H9 (cell line): ENCODE data around the gene EPB41L4A. TPM values are rescaled to one million over a fixed set of nuclear protein-coding genes. Genes with fewer than 3 reads are reported as not detected.

ENCODE experiments used
- DNase-seq: peaks from one replicate; pipeline ENCODE4 v3.0.0-alpha.2; 2017
- H2AFZ ChIP-seq: one replicate; pipeline ENCODE4 v1.6.1; 2013; ENCODE audit warnings: mild to moderate bottlenecking, low read length, control low read depth, moderate library complexity
- H2AK5ac ChIP-seq: 2 replicates; pipeline ENCODE4 v1.6.1; 2013; ENCODE audit warnings: low read length, control low read depth, mixed read lengths; ENCODE audit not compliant: insufficient read length
- H2BK120ac ChIP-seq: one replicate; pipeline ENCODE4 v1.6.1; 2013; ENCODE audit warnings: low read depth, mild to moderate bottlenecking, low read length, control low read depth, inconsistent platforms; ENCODE audit not compliant: poor library complexity, severe bottlenecking
- H2BK12ac ChIP-seq: 2 replicates; pipeline ENCODE4 v1.6.1; 2013; ENCODE audit warnings: low read length, control low read depth, mixed read lengths, low read depth; ENCODE audit not compliant: insufficient read length
- H2BK15ac ChIP-seq: 2 replicates; pipeline ENCODE4 v1.6.1; 2013; ENCODE audit warnings: low read depth, low read length, control low read depth
- H2BK20ac ChIP-seq: one replicate; pipeline ENCODE4 v1.6.1; 2013; ENCODE audit warnings: low read depth, mild to moderate bottlenecking, low read length, control low read depth, inconsistent platforms; ENCODE audit not compliant: poor library complexity, severe bottlenecking
- H2BK5ac ChIP-seq: 2 replicates; pipeline ENCODE4 v1.6.1; 2013; ENCODE audit warnings: low read length, control low read depth, mixed read lengths; ENCODE audit not compliant: insufficient read length
- H3K14ac ChIP-seq: 2 replicates; pipeline ENCODE4 v1.6.1; 2013; ENCODE audit warnings: low read length, control low read depth; ENCODE audit not compliant: insufficient read depth
- H3K18ac ChIP-seq: 2 replicates; pipeline ENCODE4 v1.6.1; 2013; ENCODE audit warnings: low read depth, mild to moderate bottlenecking, mixed read lengths, low read length, control low read depth; ENCODE audit not compliant: insufficient read length
- H3K23ac ChIP-seq: 2 replicates; pipeline ENCODE4 v1.6.1; 2013; ENCODE audit warnings: low read length, control low read depth, mixed read lengths, low read depth; ENCODE audit not compliant: insufficient read length
- H3K23me2 ChIP-seq: 2 replicates; pipeline ENCODE4 v1.6.1; 2013; ENCODE audit warnings: low read depth, mild to moderate bottlenecking, mixed read lengths, low read length, control low read depth; ENCODE audit not compliant: insufficient read length, poor library complexity, severe bottlenecking
- H3K27ac ChIP-seq: 2 replicates; pipeline ENCODE4 v1.5.1; 2013; ENCODE audit warnings: low read length, control low read depth, mixed read lengths, low read depth; ENCODE audit not compliant: insufficient read length
- H3K27me3 ChIP-seq: 2 replicates; pipeline ENCODE4 v1.6.1; 2013; ENCODE audit warnings: low read length, control low read depth, inconsistent platforms; ENCODE audit not compliant: insufficient read depth
- H3K4ac ChIP-seq: 2 replicates; pipeline ENCODE4 v1.6.1; 2013; ENCODE audit warnings: low read depth, mild to moderate bottlenecking, control low read depth, inconsistent platforms, low read length, moderate library complexity
- H3K4me1 ChIP-seq: 2 replicates; pipeline ENCODE4 v1.6.1; 2013; ENCODE audit warnings: low read length, control low read depth, inconsistent platforms; ENCODE audit not compliant: insufficient read depth
- H3K4me2 ChIP-seq: 2 replicates; pipeline ENCODE4 v1.6.1; 2013; ENCODE audit warnings: low read length, control low read depth, mixed read lengths; ENCODE audit not compliant: insufficient read length, insufficient read depth
- H3K56ac ChIP-seq: 2 replicates; pipeline ENCODE4 v1.6.1; 2013; ENCODE audit warnings: low read depth, mild to moderate bottlenecking, mixed read lengths, low read length, control low read depth; ENCODE audit not compliant: insufficient read length
- H3K79me1 ChIP-seq: 2 replicates; pipeline ENCODE4 v1.6.1; 2013; ENCODE audit warnings: low read depth, mild to moderate bottlenecking, moderate library complexity, low read length, control low read depth, inconsistent platforms; ENCODE audit not compliant: insufficient read depth, poor library complexity, severe bottlenecking
- H3K79me2 ChIP-seq: 2 replicates; pipeline ENCODE4 v1.6.1; 2013; ENCODE audit warnings: low read length, control low read depth, inconsistent platforms; ENCODE audit not compliant: insufficient read depth
- H3K9ac ChIP-seq: 2 replicates; pipeline ENCODE4 v1.6.1; 2013; ENCODE audit warnings: low read length, control low read depth, mixed read lengths; ENCODE audit not compliant: insufficient read length; ENCODE audit errors: extremely low read depth
- H3K9me3 ChIP-seq: one replicate; pipeline ENCODE4 v1.6.1; 2013; ENCODE audit warnings: low read depth, low read length, inconsistent platforms; ENCODE audit not compliant: control insufficient read depth
- H3T11ph ChIP-seq: one replicate; pipeline ENCODE4 v1.6.1; 2013; ENCODE audit warnings: mild to moderate bottlenecking, low read length, control low read depth, inconsistent platforms
- H4K20me1 ChIP-seq: one replicate; pipeline ENCODE4 v1.6.1; 2013; ENCODE audit not compliant: control insufficient read depth, insufficient read length, insufficient read depth
- H4K5ac ChIP-seq: 2 replicates; pipeline ENCODE4 v1.6.1; 2013; ENCODE audit warnings: low read depth, mild to moderate bottlenecking, mixed read lengths, low read length, control low read depth; ENCODE audit not compliant: insufficient read length
- H4K8ac ChIP-seq: replicated peaks from 2 replicates; pipeline ENCODE4 v1.6.1; 2013; ENCODE audit warnings: low read length, control low read depth, mixed read lengths, low read depth; ENCODE audit not compliant: insufficient read length
- H4K91ac ChIP-seq: 2 replicates; pipeline ENCODE4 v1.6.1; 2013; ENCODE audit warnings: low read depth, mild to moderate bottlenecking, moderate library complexity, mixed read lengths, low read length, control low read depth; ENCODE audit not compliant: insufficient read length
- H3K27ac Mint-ChIP-seq, 3 experiments: 2 replicates in 2 of 3; 3 replicates in 1 of 3; pipeline ENCODE4 v1.8.0; 2020 to 2021; ENCODE audit warnings: mixed read lengths in 3 of 3, mild to moderate bottlenecking in 1 of 3, moderate library complexity in 1 of 3
- H3K27me3 Mint-ChIP-seq: 2 replicates; pipeline ENCODE4 v1.8.0; 2021; ENCODE audit warnings: low read depth, mild to moderate bottlenecking, moderate library complexity, mixed read lengths
- H3K36me3 Mint-ChIP-seq, 3 experiments: 2 replicates in 2 of 3; 3 replicates in 1 of 3; pipeline ENCODE4 v1.8.0; 2020 to 2021; ENCODE audit warnings: low read depth in 3 of 3, mixed read lengths in 3 of 3; ENCODE audit not compliant: insufficient read depth in 1 of 3
- H3K4me1 Mint-ChIP-seq, 2 experiments: 2 replicates each; pipeline ENCODE4 v1.8.0; 2020; ENCODE audit warnings: mixed read lengths in 2 of 2
- H3K4me3 Mint-ChIP-seq, 2 experiments: 2 replicates in 1 of 2; 3 replicates in 1 of 2; pipeline ENCODE4 v1.8.0; 2020 to 2021; ENCODE audit warnings: mild to moderate bottlenecking in 2 of 2, mixed read lengths in 2 of 2, moderate library complexity in 1 of 2
- H3K9me3 Mint-ChIP-seq, 2 experiments: 2 replicates in 1 of 2; 3 replicates in 1 of 2; pipeline ENCODE4 v1.8.0; 2020; ENCODE audit warnings: mild to moderate bottlenecking in 2 of 2, mixed read lengths in 2 of 2, moderate library complexity in 1 of 2
- WGBS: extraction: QIAGEN DNeasy Blood & Tissue Kit; methylation state at CpG from one replicate; pipeline ENCODE4 v1.1.7; 2013; ENCODE audit warnings: missing lambda C conversion rate, low lambda C conversion rate, mixed read lengths; ENCODE audit not compliant: insufficient read length; ENCODE audit errors: extremely low coverage; 5-methylcytosine and 5-hydroxymethylcytosine counted together
- total RNA-seq: library from RNA; stranded (reverse); gene quantifications from 2 replicates; pipeline ENCODE4 v1.2.1, GENCODE V29; 2021
- TF ChIP-seq, protein P1 (sequence below): fragments of 200-600 bp; sonication (generic); conservative IDR thresholded peaks from 3 replicates; pipeline ENCODE4 v1.8.0; 2021; ENCODE audit warnings: antibody characterized with exemption, mild to moderate bottlenecking

Gene EPB41L4A
- total RNA-seq, 1 experiment from 2014 or later, result 4.9 TPM

DNA sequence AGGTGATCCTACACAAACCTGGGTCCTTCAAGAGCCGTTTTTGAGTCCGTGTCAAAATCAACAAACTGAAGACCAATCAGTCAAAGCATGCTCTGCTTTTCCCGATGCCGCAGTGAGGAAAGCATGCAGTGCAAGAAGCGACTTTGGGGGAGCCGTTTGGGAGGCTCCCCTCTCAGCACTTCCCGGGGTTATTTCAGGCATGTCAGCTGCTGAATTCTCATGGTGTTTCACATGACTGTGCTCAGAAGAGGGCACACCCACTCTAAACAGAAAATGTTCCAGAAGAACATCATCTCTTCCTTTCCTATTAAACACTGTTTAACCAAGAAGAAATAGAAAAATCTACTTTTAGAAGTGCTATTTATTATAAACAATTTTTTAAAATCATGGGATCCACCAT lies 125.5 kb downstream of the EPB41L4A start:
- TF ChIP-seq, protein P1, sequence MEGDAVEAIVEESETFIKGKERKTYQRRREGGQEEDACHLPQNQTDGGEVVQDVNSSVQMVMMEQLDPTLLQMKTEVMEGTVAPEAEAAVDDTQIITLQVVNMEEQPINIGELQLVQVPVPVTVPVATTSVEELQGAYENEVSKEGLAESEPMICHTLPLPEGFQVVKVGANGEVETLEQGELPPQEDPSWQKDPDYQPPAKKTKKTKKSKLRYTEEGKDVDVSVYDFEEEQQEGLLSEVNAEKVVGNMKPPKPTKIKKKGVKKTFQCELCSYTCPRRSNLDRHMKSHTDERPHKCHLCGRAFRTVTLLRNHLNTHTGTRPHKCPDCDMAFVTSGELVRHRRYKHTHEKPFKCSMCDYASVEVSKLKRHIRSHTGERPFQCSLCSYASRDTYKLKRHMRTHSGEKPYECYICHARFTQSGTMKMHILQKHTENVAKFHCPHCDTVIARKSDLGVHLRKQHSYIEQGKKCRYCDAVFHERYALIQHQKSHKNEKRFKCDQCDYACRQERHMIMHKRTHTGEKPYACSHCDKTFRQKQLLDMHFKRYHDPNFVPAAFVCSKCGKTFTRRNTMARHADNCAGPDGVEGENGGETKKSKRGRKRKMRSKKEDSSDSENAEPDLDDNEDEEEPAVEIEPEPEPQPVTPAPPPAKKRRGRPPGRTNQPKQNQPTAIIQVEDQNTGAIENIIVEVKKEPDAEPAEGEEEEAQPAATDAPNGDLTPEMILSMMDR, result no peak
- Histone ChIP-seq H4K20me1 (no peaks in the 10 kb centered on the region), H3K14ac (no peak overlapping the region), H3K9me3 (no peaks in the 10 kb centered on the region), H3K27me3 (no peaks in the 10 kb centered on the region), H3K23ac (no peak overlapping the region), H4K5ac (no peak overlapping the region), H2BK5ac (no peak overlapping the region), H2AK5ac (no peak overlapping the region), H2BK120ac (no peak overlapping the region), H2AFZ (no peak overlapping the region), H2BK20ac (no peak overlapping the region), H3K79me2 (no peaks in the 10 kb centered on the region), H3K56ac (no peak overlapping the region), H4K91ac (no peak overlapping the region), H4K8ac (no peak overlapping the region), H2BK12ac (no peak overlapping the region), H2BK15ac (no peak overlapping the region), H3K27ac (no peak overlapping the region), H3K4me1 (no peaks in the 10 kb centered on the region), H3K23me2 (no peaks in the 10 kb centered on the region), H3K4me2 (no peak overlapping the region), H3K79me1 (no peaks in the 10 kb centered on the region), H3K9ac (no peak overlapping the region), H3K18ac (no peak overlapping the region), H3K4ac (no peak overlapping the region), H3T11ph (no peak overlapping the region)
- no peak for DNase-seq
- H3K4me3 Mint-ChIP-seq, result no peak overlapping the region
- H3K36me3 Mint-ChIP-seq, result peaks cover 0 to 8% (median 3%) of the 10 kb centered on the region in 3 experiments; a peak in 2 of 7 replicates
- H3K9me3 Mint-ChIP-seq, result peaks cover 6 to 7% of the 10 kb centered on the region in 2 experiments; a peak in 3 of 5 replicates
- no peaks in the 10 kb centered on the region for H3K4me1 Mint-ChIP-seq
- H3K27me3 Mint-ChIP-seq, result no peaks in the 10 kb centered on the region
- no CpG with 5 or more reads among the region's 7 CpGs for WGBS
- no peak overlapping the region for H3K27ac Mint-ChIP-seq
